Measurements from ENCODE around the gene TNPO2.
"Not testable (repeated sequence)": the region's sequence is repeated elsewhere in the genome, so short reads cannot be mapped to it uniquely, and the experiment has no call there.

TNPO2 gene

DNA sequence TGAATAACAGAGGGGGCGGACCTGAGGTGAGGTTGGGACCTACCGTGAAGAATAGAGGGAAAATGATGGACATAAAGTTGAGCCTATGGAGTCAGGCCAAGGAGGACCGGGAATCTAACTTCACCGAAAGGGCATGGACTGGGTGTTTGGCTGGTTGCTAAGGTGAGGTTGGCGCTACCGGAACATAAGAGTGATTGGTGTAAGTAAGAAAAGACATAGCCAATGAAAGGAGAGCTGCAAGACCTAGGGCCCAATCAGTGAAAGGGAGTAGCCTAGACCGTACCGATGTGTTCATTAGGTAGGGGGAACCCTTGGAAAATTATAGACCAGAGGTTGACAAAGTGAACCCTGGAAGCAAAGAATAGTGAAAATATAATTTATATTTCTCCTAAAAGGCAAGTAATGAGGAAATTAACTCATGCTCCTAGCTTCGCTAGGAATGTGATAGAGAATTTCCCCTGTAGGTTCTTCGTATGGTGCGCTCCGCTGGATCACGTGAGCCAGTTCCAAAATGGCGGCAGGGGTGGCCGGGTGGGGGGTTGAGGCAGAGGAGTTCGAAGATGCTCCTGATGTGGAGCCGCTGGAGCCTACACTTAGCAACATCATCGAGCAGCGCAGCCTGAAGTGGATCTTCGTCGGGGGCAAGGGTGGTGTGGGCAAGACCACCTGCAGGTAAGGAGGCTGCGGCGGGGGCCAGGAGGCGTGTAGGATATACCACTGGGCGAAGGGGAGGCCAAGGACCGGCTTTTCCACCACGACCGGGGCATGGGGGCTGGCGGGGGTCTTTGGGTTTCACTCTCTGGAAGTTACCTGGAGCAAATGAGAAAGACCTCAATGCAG lies 13.5 kb upstream of the TNPO2 start, which contains the start of gene GET3:
Gene GET3 (plus strand): TSS at position 503 of the 840 bp plus-strand sequence. CDS start 9 bp downstream, at position 512.
- DNase-seq: peak; percentile 84

DNA sequence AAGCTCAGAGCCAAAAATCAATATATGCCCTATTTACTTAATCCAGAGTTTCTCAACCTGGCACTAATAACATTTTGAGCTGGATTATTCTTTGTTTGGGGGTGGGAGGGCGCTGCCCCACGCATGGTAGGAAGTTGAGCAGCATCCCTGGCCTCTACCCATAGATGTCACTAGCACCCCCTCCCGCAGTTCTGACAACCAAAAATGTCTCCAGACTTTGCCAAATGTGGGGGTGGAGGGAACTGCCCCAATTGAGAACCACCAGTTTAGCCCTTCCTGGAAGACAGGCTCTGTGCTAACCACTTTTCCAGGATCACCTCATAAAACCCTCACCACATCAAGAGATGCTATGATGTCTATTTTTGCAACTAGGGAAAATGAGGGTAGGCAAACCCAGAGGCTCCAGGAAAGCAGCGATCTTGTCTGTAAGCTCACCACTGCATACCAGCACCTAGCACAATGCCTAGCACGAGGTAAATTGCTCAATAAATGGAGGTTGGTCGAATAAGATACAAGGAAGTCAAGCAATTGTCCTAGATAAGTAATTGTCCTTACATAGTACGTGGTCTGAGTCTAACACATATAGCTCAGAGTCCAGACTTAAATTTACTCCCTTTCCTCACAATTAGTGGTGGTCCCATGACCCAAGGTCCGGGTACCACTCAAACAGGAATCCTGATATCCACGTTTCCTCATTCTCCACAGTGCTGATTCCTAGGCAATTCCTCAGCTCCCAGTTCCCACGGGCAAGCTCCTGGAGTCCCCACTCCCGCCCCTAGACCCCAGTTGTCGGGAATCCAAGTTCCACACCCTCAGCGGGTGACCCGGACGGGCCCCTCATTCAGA lies 9.9 kb upstream of the TNPO2 start:
- no peak for DNase-seq

DNA sequence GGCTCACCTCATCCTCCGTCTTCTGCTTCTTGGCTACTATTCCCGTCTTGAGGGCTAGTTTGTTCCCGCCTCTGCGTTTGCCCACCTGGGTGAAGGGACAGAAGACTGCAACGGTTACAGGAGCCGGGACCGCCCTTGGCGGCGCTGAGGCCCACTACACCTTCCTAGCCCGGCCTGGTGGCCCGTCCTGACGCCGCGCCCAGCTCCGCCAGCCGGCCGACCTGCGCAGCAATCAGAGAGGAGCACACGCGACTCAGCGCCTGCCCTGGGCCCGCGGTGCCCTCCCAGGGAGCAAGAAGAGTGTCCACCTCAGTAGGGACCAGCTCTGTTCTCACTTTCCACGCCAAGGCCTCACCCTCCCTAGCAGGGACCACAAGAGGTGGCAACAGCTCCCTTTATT lies 7.6 kb upstream of the TNPO2 start:
- DNase-seq: no peak

DNA sequence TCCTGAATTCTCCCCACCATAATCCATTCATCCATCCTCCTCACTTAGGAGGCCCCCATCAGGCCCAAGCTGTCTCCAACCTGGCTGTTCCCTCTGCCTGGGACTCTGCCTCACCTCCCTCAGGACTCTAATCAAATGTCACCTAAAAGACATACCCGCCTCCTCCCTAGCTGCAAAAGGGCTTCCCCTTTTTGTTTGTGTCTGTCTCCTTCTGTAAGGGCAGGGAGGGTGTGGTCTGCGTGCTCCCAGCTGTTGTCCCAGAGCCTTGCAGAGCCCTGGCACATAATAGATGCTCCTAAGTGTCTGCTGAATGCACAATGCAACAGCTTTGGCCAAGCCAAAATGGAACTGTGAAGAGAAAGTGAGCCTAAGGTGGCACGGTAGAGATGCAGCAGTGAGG lies 6.3 kb upstream of the TNPO2 start:
- DNase-seq: no peak

DNA sequence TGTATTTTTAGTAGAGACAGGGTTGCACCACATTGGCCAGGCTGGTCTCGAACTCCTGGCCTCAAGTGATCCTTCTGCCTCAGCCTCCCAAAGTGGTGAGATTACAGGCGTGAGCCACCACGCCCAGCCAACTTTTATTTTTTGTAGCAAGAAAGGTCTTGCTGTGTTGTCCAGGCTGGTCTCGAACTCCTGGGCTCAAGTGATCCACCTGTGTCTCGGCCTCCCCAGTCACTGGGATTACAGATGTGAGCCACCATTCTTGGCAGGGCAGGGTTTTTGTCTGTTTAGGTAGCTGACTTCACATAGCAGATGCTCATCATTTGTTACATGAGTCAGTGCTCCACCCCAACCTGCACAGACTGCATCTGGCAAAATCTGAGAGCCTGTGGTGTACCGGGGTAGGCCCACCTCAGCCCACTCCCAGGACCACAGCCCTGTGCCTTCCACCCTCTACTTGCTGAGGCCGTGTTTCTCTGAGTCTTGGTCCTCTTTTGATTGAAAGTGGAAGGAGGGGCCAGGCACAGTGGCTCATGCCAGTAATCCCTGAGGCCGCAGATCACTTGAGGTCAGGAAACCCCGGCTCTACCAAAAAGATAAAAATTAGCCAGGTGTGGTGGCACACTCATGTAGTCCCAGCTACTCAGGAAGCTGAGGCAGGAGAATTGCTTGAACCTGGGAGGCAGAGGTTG lies 4.2 kb upstream of the TNPO2 start:
- DNase-seq: no peak

DNA sequence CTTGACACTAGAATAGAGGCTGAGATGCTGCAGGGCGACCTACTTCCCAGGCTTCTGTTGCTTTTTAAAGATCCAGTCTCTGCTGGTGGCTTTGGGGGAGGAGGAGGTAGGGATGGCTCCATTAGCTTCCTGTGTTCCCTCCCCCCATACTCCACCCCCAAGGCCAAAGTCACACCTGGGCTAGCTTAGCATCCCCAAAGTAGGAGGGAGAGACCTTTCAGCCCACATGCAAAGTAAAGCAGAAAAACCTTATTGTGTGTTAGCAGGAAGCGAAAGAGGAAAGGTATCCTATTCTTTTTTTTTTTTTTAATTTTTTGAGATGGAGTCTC lies 3.2 kb upstream of the TNPO2 start:
- DNase-seq: no peak

DNA sequence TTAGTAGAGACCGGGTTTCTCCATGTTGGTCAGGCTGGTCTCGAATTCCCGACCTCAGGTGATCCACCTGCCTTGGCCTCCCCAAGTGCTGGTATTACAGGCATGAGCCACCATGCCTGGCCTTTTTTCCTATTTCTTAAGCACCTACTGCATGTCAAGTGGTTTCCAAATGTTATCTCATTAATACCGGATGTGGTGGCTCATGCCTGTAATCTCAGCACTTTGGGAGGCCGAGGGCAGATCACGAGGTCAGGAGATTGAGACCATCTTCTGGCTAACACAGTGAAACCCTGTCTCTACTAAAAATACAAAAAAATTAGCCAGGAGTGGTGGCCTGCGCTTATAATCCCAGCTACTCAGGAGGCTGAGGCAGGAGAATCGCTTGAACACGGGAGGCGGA lies 1.9 kb upstream of the TNPO2 start:
- not testable (repeated sequence) for DNase-seq

DNA sequence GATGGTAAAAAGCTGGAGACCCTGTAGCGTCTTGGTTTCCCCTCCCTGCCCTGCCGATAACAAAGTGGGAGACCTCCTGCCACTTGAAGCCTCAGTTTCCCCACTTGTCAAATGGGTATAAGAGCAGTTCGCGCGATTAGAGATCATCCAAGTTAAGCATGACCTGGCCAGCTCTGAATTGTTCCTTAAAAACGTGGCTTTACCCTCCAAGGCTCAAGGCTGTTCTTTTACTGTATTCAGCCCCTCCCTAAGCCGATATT lies 421 bp downstream of the TNPO2 start:
- DNase-seq: no peak

DNA sequence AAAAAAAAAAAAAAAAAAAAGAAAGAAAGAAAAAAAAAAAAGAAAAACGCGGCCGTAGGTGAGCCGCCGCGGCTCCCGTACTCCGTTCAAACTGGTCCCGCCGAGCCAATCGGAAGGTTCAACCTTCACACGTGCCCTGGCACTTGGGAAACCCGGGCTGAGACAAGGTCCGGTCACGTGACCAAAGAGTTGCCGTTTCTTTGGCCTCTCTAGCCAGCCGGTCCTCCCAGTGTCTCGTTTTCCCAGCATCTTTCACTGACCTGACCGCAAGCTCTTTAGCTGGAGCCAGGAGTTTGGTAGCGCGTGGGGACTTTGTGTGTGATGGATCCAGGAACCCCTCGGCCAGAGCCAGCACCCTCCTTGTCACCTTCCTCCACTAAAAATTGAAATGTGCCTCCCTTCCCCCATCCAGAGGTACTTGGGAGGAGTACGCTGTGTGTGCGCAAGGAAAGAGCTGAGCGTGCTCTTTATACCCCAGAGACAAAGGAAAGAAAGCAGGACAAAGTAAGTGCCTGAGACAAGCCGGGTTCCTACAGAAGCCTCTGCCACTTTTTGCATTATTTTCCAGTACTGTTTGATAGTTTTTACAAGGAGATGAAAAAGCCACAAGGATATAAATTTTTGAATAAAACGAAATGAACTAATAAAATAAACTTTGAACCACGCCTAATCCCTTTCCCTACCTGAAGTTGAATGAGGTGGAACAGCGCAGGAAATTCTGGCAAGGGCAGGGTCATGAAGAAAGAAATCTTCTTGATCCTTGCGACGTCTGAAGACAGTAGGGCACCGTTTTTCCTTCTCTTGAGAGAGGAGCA lies 959 bp downstream of the TNPO2 start:
- peak; percentile 82 for DNase-seq

DNA sequence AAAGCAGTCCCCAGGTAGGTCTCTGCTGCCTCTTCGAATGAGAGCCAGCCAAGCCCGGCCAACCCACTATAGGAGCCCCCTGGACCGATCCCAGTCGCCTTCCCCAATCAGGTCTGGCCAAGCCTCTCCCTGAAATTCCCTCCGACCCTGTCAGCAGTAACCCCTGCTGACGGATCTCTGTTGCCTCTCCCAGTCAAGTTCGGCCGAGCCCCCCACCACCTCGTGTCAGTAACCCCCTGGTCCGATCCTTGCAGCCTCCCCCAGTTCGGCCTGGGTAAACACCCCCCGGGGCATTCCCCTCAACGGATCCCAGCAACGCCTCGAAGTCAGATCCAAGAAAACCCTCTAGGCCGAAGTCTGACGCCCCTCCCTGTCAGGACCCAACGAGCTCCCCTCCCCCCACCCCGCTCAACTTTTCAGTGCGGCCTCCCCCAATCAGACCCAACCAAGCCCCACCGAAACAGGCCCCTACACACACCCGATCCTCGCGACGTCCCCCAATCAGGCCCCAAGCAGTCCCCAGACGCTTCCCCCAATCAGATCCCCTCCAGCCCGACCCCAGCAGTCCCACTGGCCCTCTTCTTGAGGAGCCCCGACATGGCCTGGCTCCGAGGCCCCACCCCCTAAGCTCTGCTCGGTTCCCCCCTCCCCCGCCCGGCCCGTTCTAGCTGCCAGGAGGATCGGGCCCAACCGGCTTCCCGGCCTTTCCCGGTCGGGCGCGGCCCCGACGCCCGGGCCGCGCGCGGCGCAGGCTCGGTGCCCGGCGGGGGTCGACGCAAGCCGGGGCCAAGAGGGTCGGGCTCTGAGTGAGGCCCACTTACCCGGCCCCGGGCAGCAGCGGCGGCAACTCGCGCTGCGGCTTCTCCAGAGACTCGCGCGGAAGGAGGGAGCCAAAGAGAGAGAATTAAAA lies 1.8 kb downstream of the TNPO2 start:
- no peak for DNase-seq

DNA sequence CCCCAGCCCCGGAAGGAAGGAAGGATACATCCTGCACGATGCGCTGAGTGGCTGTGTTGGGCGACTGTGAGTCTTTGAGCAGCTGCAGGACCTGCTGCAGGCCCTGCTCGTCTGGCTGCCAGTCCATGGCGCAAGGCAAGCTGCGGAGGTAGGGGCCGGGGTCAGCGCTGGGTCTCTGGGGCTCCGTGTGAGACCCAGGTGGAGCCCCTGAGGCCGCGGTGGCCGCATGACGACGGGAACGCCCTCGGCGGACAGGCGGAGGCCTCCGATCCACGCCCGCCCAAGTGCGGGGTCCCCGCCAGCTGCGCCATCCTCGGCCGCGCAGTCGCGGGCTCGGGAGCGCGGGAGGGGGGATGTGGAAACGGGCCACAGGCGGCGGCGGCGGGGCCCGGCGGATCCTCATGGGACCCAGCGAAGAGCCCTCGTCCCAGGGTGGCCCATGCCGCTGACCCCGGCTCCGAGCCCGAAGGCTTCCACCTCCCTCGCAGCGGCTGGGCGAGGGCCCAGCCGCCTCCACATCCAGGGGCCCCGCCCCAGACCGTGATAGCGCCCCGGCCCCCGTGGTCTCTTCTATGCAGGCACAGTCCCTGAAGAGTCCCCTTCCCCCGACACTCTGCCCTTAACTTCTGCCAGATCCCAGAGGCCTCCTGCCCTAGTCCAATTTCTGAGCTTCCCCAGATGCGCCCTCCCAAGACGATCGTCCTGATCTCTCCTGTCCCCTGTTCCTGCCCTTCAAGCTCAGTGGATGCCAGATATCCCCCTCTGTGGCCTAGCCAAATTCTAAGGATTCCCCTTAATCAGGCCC lies 2.7 kb downstream of the TNPO2 start:
- DNase-seq: no peak

DNA sequence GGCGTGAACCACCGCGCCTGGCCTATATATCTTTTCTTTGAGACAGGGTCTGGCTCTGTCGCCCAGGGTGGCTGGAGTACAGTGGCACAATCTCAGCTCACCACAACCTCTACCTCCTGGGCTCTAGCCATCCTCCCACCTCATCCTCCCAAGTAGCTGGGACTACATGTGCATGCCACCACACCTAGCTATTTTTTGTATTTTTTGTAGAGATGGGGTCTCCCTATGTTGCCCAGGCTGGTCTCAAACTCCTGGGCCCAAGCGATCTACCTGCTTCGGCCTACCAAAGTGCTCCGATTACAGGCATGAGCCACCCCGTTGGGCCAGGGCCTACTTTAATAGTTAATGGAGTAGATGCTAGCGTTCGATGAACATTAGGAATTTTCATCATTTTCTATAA lies 3.4 kb downstream of the TNPO2 start:
- DNase-seq: no peak

DNA sequence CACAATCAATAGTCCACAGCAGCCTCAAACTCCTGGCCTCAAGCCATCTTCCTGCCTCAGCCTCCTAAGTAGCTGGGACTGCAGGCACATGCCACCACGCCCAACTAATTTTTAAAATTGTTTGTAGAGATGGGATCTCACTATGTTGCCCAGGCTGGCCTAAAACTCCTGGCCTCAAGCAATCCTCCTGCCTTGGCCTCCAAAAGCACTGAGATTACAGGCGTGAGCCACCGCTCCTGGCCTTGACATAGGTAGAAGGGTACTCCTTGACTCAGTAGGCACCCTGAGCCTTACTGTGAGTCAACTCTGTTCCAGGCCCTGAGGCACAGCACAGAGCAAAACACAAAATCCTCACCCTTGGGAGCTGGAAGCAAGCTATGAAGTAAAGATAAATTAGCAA lies 7.8 kb downstream of the TNPO2 start:
- DNase-seq: no peak

DNA sequence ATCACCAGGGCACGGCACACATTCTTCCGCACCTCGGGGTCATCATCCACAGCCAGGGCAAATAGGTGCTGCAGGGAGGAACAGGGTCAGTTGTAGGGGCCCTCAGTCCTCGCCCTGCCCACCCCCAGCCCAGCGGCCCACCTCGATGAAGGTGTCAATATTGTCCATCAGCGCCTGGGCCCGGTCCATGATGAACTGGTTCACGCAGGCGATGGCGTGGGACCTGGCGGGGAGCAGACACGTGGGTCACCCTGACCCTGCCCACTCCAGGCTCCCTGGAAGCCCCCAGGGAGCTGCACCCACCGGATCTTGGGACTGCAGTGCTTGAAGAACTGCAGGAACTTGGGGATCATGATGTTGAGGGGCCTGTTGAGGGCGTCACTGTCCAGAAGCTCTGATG lies 8.6 kb downstream of the TNPO2 start:
- DNase-seq: no peak

DNA sequence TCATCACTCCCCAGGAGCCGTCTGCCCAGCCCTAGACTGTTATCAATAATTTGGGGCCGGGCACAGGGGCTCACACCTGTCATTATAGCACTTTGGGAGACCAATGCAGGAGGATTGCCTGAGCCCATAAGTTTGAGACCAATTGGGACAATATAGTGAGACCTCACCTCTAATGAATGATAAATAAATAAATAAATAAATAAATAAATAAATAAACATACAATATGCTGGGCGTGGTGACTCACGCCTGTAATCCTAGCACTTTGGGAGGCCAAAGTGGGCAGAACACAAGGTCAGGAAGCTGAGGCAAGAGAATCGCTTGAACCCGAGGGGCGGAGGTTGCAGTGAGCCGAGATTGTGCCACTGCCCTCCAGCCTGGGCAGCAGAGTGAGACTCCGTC lies 10.4 kb downstream of the TNPO2 start:
- DNase-seq: not testable (repeated sequence)

DNA sequence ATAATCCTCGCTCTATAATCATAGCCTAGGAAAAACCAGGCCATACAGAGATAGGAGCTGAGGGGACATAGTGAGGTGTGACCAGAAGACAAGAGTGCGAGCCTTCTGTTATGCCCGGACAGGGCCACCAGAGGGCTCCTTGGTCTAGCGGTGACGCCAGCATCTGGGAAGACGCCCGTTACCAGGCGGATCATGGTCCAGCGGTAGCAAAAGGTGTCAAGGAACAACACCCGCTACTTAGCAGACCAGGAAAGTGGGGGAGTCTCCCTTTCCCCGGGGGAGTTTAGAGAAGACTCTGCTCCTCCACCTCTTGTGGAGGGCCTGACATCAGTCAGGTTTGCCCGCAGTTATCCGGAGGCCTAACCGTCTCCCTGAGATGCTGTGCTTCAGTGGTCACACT lies 11.7 kb downstream of the TNPO2 start:
- not testable (repeated sequence) for DNase-seq

DNA sequence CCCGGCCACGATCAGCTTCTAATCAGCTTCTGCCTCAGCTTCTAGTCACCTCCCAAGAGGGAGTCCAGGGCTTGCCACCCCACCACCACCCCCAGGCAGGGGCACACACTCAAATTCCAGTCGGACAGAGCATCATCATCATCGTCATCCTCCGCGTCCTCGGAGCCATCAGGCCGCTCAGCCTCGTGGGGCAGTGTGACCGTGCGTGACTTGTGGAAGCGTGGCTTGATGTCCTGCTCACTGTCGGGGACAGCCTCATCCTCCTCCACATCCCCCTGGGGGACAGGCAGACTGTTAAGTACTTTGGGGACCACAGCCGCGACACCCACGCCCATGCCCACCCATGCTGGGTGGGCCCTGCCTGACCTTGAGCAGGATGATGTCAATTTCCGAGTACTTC lies 12.5 kb downstream of the TNPO2 start:
- DNase-seq: no peak

DNA sequence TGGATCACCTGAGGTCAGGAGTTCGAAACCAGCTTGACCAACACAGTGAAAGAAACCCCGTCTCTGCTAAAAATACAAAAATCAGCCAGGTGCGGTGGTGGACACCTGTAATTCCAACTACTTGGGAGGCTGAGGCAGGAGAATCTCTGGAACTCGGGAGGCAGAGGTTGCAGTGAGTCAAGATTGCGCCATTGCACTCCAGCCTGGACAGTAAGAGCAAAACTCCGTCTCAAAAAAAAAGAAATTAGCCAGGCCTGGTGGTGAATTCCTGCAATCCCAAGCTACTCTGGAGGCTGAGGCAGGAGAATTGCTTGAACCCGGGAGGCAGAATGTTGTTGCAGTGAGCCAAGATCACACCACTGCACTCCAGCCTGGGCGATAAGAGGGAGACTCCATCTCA lies 15.1 kb downstream of the TNPO2 start:
- DNase-seq: no peak

DNA sequence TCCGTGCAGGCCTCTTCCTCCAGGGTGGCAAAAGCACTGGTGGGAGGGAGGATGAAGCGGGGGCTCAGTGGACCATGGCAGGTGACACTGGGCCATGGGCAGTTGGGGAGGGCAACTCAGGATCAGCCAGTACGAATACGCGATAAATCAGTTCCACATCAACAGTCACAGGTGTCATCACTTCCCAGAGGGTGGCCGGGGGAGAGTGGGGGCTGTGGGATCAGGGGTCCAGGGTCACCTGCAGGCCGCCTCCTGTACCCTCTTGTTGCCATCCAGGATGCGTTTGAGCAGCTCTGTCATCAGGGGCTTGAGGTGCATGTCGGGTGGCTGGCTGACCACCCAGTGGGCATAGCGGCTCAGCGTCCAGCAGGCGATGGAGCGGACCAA lies 17.4 kb downstream of the TNPO2 start:
- DNase-seq: no peak

DNA sequence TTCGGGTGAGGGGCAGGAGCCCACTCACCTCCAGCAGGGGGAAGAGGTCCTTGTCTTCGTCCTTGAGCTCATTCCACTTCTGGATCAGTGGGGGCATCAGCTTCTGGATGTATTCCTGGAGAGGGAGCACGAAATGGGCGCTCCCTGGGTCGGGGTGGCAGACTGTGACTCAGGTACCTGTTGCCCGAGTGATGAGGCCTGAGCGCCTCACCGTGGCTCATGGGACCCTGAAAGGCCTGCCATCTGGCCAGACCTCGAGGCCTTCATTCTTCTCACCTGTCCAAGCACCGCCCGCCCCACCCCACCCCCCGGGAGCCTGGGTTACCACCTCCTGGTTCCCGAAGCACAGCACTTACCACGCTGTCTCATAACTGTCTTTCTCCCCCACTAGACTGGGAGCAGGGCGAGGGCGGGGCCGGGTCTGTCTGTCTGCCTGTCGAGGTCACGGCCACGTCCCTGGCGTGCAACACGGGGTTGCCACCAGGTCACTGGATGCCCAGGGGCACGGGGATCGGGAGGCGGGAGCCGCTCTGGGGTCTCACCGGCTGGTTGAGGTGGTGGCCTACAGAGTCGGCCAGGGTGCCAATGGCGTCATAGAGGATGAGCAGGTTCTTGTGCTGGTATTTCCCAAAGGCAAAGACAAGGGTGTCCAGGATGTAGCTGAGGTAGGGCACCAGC lies 17.9 kb downstream of the TNPO2 start:
- DNase-seq: no peak

Data from GOT3 (cell line).